Measurements from ENCODE around the gene RBM38.

GRCh38 chr20:57397693-57398108 is 6.5 kb downstream of the RBM38 start:
- TF ChIP-seq CTCF (conservative IDR thresholded peaks at IDR 0.05; ENCODE audit: low read depth, low read length) (no peak), EZH2phosphoT487 (IDR thresholded peaks at IDR 0.05; ENCODE audit: borderline replicate concordance, low read length) (no peak)

Data from PC-3 (cell line).